ENCODE data around the gene ADCY6. TPM values are rescaled to one million over a fixed set of nuclear protein-coding genes. Genes with fewer than 3 reads are reported as not detected.

Gene ADCY6
- total and polyA plus RNA-seq, 12 donors = 35.3 to 144 (median 121) TPM

GRCh38 chr12:48788524-48788853, 400 bp downstream of the ADCY6 start:
- H3K27ac ChIP-seq = peak overlapping the region; percentile 94 to 99 (median 98)

GRCh38 chr12:48787791-48788523, 932 bp downstream of the ADCY6 start:
- peaks cover 0 to 29% (median 0%) of the 10 kb centered on the region in 7 donors for H3K27me3 ChIP-seq
- H3K27ac ChIP-seq = peak overlapping the region; percentile 94 to 99 (median 98)
- 4 to 6% methylated on average over 11 of the region's 11 CpGs for WGBS, 2 donors
- TF ChIP-seq, protein P1, sequence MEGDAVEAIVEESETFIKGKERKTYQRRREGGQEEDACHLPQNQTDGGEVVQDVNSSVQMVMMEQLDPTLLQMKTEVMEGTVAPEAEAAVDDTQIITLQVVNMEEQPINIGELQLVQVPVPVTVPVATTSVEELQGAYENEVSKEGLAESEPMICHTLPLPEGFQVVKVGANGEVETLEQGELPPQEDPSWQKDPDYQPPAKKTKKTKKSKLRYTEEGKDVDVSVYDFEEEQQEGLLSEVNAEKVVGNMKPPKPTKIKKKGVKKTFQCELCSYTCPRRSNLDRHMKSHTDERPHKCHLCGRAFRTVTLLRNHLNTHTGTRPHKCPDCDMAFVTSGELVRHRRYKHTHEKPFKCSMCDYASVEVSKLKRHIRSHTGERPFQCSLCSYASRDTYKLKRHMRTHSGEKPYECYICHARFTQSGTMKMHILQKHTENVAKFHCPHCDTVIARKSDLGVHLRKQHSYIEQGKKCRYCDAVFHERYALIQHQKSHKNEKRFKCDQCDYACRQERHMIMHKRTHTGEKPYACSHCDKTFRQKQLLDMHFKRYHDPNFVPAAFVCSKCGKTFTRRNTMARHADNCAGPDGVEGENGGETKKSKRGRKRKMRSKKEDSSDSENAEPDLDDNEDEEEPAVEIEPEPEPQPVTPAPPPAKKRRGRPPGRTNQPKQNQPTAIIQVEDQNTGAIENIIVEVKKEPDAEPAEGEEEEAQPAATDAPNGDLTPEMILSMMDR (IDR thresholded peaks at IDR 0.05) = no peak
- ATAC-seq = peak; percentile 19 to 73 (median 42)
- no peak for DNase-seq
- H3K9me3 ChIP-seq = no peaks in the 10 kb centered on the region
- peaks cover 7 to 60% (median 50%) of the 10 kb centered on the region in 9 donors for H3K4me1 ChIP-seq
- H3K4me3 ChIP-seq = peak overlapping the region; percentile 75 to 99 (median 98)
- intact Hi-C loops (cut with DNase I) = loop anchor here in 1 of 10 donors (5.0 kb wide), 1 partner anchor 106 kb away; the partner anchor contains the start of gene KANSL2
- H3K36me3 ChIP-seq = peaks cover 0 to 4% (median under 1%) of the 10 kb centered on the region in 9 donors

More at GRCh38 chr12:48788524-48788853, 400 bp downstream of the ADCY6 start:
- 0 to 1% methylated on average over 20 to 25 of the region's 25 CpGs for WGBS, 2 donors
- H3K27me3 ChIP-seq = peaks cover 0 to 29% (median 0%) of the 10 kb centered on the region in 7 donors
- intact Hi-C loops (cut with DNase I) = loop anchor here in 1 of 10 donors (5.0 kb wide), 1 partner anchor 106 kb away; the partner anchor contains the start of gene KANSL2
- peaks cover 7 to 55% (median 45%) of the 10 kb centered on the region in 9 donors for H3K4me1 ChIP-seq
- TF ChIP-seq, protein P1 (IDR thresholded peaks at IDR 0.05) = no peak
- H3K4me3 ChIP-seq = peak overlapping the region; percentile 75 to 99 (median 98)
- ATAC-seq = no peak
- DNase-seq = peak in 1 of 2 donors; percentile 28
- H3K36me3 ChIP-seq = no peaks in the 10 kb centered on the region
- no peaks in the 10 kb centered on the region for H3K9me3 ChIP-seq

GRCh38 chr12:48786591-48787544, 2.0 kb downstream of the ADCY6 start:
- ATAC-seq (peak; percentile 47 to 86 (median 80)), DNase-seq (peak; percentile 58 to 88)
- peak overlapping the region; percentile 9 to 99 (median 98) for H3K4me3 ChIP-seq
- WGBS, 2 donors = 18 to 23% methylated on average over 7 of the region's 7 CpGs
- H3K36me3 ChIP-seq = peaks cover 0 to 15% (median 4%) of the 10 kb centered on the region in 9 donors
- intact Hi-C loops (cut with DNase I) = loop anchor here in 1 of 10 donors (5.0 kb wide), 1 partner anchor 105 kb away; the partner anchor contains the start of gene KANSL2
- TF ChIP-seq, protein P1 (IDR thresholded peaks at IDR 0.05) = no peak
- H3K4me1 ChIP-seq = peaks cover 8 to 71% (median 61%) of the 10 kb centered on the region in 9 donors
- peaks cover 0 to 29% (median 0%) of the 10 kb centered on the region in 7 donors for H3K27me3 ChIP-seq
- H3K27ac ChIP-seq = peak overlapping the region; percentile 94 to 99 (median 98)
- no peaks in the 10 kb centered on the region for H3K9me3 ChIP-seq

DNA sequence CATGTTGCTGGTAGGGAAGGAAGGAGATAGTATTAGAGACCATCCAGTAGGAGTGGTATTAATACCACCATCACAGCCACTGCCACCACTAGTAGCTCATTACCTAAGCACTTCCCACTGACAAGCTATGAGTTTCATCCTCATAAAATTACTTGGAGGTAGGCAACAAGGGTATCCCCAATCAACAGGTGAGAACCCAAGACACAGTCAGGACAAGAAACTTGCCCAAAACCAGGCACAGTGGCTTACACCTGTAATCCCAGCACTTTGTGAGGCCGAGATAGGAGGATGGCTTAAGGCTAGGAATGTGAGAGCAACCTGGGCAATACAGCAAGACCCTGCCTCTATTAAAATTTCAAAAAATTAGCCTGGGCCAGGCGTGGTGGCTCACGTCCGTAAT, 5.5 kb downstream of the ADCY6 start:
- TF ChIP-seq, protein P1 (IDR thresholded peaks at IDR 0.05) = no peak
- Histone ChIP-seq H3K4me1 (peaks cover 33 to 96% (median 90%) of the 10 kb centered on the region in 9 donors), H3K4me3 (no peak overlapping the region), H3K36me3 (peaks cover 0 to 16% (median 4%) of the 10 kb centered on the region in 9 donors), H3K9me3 (no peaks in the 10 kb centered on the region), H3K27me3 (peaks cover 0 to 13% (median 0%) of the 10 kb centered on the region in 7 donors), H3K27ac (peak overlapping the region in 8 of 10 donors; percentile 3 to 99 (median 97))
- WGBS, 2 donors = 88 to 90% methylated on average over 4 of the region's 4 CpGs
- no peak for ATAC-seq
- DNase-seq = no peak
- intact Hi-C loops (cut with DNase I) = no loop called here
